Left lung (tissue), 10 donors: Measurements from ENCODE around the gene CHMP5. TPM values are rescaled to one million over a fixed set of nuclear protein-coding genes. Genes with fewer than 3 reads are reported as not detected.

Experiments
- ATAC-seq: fragments of 200-7000 bp; cut with Tn5 transposase; one replicate; pipeline ENCODE4 v1.9.1; 2020; ENCODE audit warnings: moderate library complexity
- DNase-seq, 4 donors: peaks; one replicate each; pipeline ENCODE4 v3.0.0-alpha.2; 2013 to 2020
- H3K27ac ChIP-seq, 2 donors: fragments of 200-600 bp; sonication (generic) in 1 of 2; one replicate each; pipeline versions ENCODE4 v1.5.0 to v1.8.0; 2020 to 2021
- H3K27me3 ChIP-seq, 2 donors: fragments of 200-600 bp; sonication (generic) in 1 of 2; one replicate each; pipeline versions ENCODE4 v1.5.0 to v1.8.0; 2020 to 2021
- H3K36me3 ChIP-seq, 2 donors: fragments of 200-600 bp; sonication (generic) in 1 of 2; one replicate each; pipeline versions ENCODE4 v1.5.0 to v1.8.0; 2020 to 2021
- H3K4me1 ChIP-seq, 2 donors: fragments of 200-600 bp; one replicate each; pipeline ENCODE4 v1.8.0; 2021
- H3K4me3 ChIP-seq, 2 donors: fragments of 200-600 bp; sonication (generic) in 1 of 2; one replicate each; pipeline versions ENCODE4 v1.5.0 to v1.8.0; 2020 to 2021; ENCODE audit warnings: mild to moderate bottlenecking in 1 of 2
- H3K9me3 ChIP-seq, 2 donors: fragments of 200-600 bp; sonication (generic) in 1 of 2; one replicate each; pipeline versions ENCODE4 v1.5.0 to v1.8.0; 2020 to 2021
- CTCF ChIP-seq, 2 donors: fragments of 200-600 bp; sonication (generic) in 1 of 2; IDR thresholded peaks; one replicate each; pipeline versions ENCODE4 v1.5.0 to v1.8.0; 2021; ENCODE audit warnings: antibody characterized with exemption in 2 of 2
- intact Hi-C, 2 donors: fragments of 100-400 bp; cut with DNase I; formaldehyde crosslinking; loops; one replicate each; pipeline versions ENCODE4 v1.11.2 to v1.14.2; 2022
- polyA plus RNA-seq, 6 donors: library from polyadenylated mRNA; unstranded; fragments of 120-200 nt; gene quantifications; one replicate each; pipeline ENCODE4 v1.2.1, GENCODE V29; 2013; ENCODE audit not compliant: insufficient read length in 6 of 6
- total RNA-seq, 2 donors: library from RNA; stranded (reverse); fragmentation: NEBNext Ultra II Directional; extraction: Animal tissue kit (Norgen Biotek cat#: 25700); gene quantifications; one replicate each; pipeline ENCODE4 v1.2.1, GENCODE V29; 2021
- donor health status: DM: no; HTN: yes; CAD: no.
- donor health status: DM: no; HTN: no; CAD: no.

Gene CHMP5
- total and polyA plus RNA-seq, 8 donors = 67.4 to 112 (median 95.8) TPM

DNA sequence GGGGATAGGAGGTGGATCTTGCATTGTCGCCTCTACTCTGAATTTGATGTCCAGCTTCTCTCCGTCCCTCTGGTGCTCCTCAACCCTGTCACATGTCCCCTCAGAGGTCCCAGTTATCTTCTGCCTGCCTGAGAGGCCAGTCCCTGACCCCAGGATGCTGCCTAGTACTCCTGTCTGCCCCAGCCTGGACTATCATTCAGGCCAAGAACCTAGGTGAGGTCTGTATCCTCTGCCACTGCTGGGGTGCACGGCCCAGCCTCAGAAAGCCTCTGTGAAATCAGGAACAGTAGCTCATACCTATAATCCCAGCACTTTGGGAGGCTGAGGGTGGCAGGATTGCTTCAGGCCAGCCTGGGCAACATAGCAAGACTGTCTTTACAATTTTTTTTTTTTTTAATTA is 16.2 kb upstream of the CHMP5 start:
- Histone ChIP-seq H3K4me3 (no peak overlapping the region), H3K9me3 (no peaks in the 10 kb centered on the region), H3K36me3 (peaks cover 0 to 42% of the 10 kb centered on the region in 2 donors), H3K27ac (no peak overlapping the region), H3K27me3 (no peaks in the 10 kb centered on the region), H3K4me1 (no peaks in the 10 kb centered on the region)
- TF ChIP-seq CTCF (IDR thresholded peaks at IDR 0.05) = no peak
- intact Hi-C loops = no loop called here
- no peak for DNase-seq
- ATAC-seq = no peak

GRCh38 chr9:33249087-33249658 is 15.7 kb upstream of the CHMP5 start:
- ATAC-seq (no peak), DNase-seq (no peak)
- TF ChIP-seq CTCF (IDR thresholded peaks at IDR 0.05) = no peak

DNA sequence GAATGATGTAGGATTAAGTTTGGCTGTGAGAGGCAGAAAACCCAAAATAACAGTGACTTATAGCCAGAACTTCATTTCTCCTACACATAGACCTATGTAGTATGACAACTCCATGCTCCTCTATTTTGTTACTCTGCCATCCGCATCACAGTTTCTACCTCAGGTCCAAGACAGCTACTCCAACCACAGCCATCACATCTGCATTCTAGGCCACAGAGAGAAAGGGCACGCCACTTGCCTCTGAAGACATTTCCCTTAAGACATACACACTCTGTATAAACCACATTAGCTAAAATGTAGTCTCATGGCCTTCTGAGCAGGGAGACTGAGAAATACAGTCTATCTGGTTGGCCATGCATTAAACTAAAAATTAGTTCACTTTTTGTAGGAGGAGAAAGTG is 14.9 kb upstream of the CHMP5 start:
- no peak overlapping the region for H3K4me3 ChIP-seq
- H3K27ac ChIP-seq = no peak overlapping the region
- intact Hi-C loops = no loop called here
- H3K9me3 ChIP-seq = no peaks in the 10 kb centered on the region
- DNase-seq (no peak), ATAC-seq (no peak)
- H3K27me3 ChIP-seq = no peaks in the 10 kb centered on the region
- no peak for TF ChIP-seq CTCF (IDR thresholded peaks at IDR 0.05)
- no peaks in the 10 kb centered on the region for H3K4me1 ChIP-seq
- H3K36me3 ChIP-seq = peaks cover 0 to 56% of the 10 kb centered on the region in 2 donors

More at GRCh38 chr9:33249087-33249658, 15.7 kb upstream of the CHMP5 start:
- H3K4me1 ChIP-seq = no peaks in the 10 kb centered on the region
- no peak overlapping the region for H3K27ac ChIP-seq
- no peaks in the 10 kb centered on the region for H3K27me3 ChIP-seq
- H3K36me3 ChIP-seq = peaks cover 0 to 48% of the 10 kb centered on the region in 2 donors
- intact Hi-C loops = no loop called here
- no peak overlapping the region for H3K4me3 ChIP-seq
- no peaks in the 10 kb centered on the region for H3K9me3 ChIP-seq

- H3K9me3 ChIP-seq = no peaks in the 10 kb centered on the region
- H3K27ac ChIP-seq = no peak overlapping the region
- no peak overlapping the region for H3K4me3 ChIP-seq
- no peak for TF ChIP-seq CTCF (IDR thresholded peaks at IDR 0.05)
- intact Hi-C loops = no loop called here
- H3K36me3 ChIP-seq = peaks cover 0 to 61% of the 10 kb centered on the region in 2 donors
- no peak for DNase-seq
- no peaks in the 10 kb centered on the region for H3K27me3 ChIP-seq
- peak; percentile 58 for ATAC-seq
- H3K4me1 ChIP-seq = no peaks in the 10 kb centered on the region
Measured at GRCh38 chr9:33250458-33250995, 14.3 kb upstream of the CHMP5 start.

GRCh38 chr9:33254211-33254610 is 10.6 kb upstream of the CHMP5 start:
- intact Hi-C loops = no loop called here
- Histone ChIP-seq H3K27me3 (no peaks in the 10 kb centered on the region), H3K4me1 (no peaks in the 10 kb centered on the region), H3K9me3 (no peaks in the 10 kb centered on the region), H3K4me3 (no peak overlapping the region), H3K36me3 (peaks cover 5 to 88% of the 10 kb centered on the region in 2 donors), H3K27ac (no peak overlapping the region)
- no peak for DNase-seq
- no peak for TF ChIP-seq CTCF (IDR thresholded peaks at IDR 0.05)
- ATAC-seq = no peak
